ENCODE data around the gene POLRMT.
"Not testable (repeated sequence)": the region's sequence is repeated elsewhere in the genome, so short reads cannot be mapped to it uniquely, and the experiment has no call there.

The POLRMT gene

GRCh38 chr19:590750-591098 is 42.6 kb downstream of the POLRMT start:
- no peak for DNase-seq

- DNase-seq = no peak
These were observed 43.0 kb downstream of the POLRMT start for GRCh38 chr19:590396-590745.

DNA sequence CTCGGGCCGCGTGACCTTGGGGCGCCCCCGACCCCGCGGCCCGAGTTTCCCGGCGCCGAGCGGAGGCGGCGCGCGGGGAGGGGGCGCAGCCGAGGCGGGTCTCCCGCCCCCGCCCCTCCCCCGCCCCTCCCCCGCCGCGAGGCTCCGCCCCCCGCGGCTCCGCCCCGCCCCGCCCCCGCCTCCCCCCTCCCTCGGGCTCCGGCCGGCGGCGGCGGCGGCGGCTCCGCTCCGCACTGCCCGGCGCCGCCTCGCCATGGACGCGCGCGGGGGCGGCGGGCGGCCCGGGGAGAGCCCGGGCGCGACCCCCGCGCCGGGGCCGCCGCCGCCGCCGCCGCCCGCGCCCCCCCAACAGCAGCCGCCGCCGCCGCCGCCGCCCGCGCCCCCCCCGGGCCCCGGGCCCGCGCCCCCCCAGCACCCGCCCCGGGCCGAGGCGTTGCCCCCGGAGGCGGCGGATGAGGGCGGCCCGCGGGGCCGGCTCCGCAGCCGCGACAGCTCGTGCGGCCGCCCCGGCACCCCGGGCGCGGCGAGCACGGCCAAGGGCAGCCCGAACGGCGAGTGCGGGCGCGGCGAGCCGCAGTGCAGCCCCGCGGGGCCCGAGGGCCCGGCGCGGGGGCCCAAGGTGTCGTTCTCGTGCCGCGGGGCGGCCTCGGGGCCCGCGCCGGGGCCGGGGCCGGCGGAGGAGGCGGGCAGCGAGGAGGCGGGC is 43.5 kb downstream of the POLRMT start, which contains the start of gene HCN2:
HCN2 (plus strand) TSS at position 189 of the 703 bp plus-strand sequence; CDS start at position 254, 65 bp downstream.
- DNase-seq = no peak

DNA sequence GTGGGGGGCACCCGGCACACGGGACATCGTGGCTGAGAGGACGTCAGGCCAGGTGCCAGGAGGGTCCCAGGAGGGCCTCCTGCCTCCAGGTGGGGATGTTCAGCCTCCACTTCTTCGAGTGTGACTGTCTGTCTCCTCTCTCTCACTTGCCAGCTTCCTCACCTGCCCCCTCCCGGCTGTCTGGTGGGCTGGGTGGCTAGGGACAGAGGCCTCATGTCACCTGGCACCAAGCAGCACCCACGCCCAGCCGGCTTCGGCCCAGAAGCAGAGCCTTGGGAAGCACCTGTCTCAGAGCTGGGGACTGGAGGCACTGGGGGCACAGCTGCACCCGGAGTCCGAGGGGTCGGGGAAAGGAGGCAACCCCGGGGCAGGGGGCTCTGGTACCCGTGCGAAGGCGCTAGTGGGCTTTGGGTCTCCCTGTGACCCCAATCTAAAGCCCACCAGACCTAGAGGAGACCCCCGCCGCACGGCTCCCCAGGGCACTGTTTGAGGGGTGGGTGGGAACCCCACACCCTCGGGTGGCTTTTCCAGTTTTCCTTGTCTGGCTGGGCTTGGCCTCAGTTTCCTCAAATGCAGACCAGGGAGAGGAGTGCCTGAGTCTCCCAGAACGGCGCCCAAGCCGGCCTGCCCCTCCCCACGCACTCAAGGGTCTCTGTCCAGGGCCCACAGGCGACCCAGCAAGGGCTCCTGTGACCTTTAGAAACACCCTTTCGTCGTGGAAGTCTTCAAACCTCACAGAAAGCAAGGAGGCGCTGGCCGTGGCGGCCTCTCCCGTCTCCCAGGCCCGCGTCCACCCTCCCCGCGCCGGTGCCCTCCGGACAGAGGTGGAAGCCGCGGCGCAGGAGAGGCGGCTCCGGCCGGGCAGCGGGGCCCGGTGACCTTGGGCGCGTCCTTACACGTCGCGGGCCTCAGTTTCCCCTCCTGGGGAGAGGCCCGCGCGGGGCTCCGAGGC is 44.3 kb downstream of the POLRMT start:
- no peak for DNase-seq

GRCh38 chr19:588093-588740 is 45.1 kb downstream of the POLRMT start:
- DNase-seq = peak in 1 of 4 experiments; percentile 22

DNA sequence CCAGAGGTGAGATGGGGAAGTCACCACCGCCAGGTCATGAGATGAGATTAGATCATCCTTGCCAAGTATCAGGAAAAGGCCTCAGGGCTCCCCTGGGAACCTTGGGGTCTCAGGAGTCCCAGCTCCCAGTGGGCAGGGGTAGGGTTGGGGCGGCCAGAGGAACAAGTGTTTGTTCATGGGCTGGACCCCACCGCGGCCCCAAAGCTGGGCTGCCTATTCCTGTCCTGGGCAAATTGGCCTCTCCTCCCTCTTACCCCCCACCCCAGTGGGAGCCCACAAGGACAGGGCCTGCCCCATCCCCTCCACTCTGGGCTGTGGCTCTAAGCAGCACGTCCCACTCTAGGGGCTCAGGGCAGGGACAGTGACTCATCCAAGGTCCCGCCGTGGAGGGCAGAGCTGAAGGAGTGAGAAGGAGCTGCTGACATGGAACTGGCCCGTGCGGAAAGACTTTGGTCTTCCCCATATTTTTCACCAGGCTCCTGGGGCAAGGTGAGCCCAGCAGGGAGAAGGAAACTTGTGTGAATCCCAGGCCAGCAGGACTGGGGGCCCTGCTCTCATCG is 47.7 kb downstream of the POLRMT start:
- DNase-seq = no peak

DNA sequence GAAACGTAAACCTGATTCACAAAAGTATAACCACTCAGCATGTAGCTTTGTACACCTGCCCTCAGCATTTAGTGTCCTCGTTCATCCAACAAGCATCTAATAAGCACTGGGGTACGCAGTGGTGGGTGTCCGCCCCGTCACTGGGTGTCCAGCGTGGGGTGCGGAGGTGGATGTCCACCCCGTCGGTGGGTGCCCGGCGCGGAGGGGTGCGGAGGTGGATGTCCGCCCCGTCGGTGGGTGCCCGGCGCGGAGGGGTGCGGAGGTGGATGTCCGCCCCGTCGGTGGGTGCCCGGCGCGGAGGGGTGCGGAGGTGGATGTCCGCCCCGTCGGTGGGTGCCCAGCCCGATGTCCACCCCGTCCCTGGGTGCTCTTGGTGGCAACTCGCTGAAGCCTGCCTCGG is 48.2 kb downstream of the POLRMT start:
- not testable (repeated sequence) for DNase-seq

GRCh38 chr19:584240-585001 is 48.9 kb downstream of the POLRMT start:
- DNase-seq = peak; percentile 22 to 60 (median 56)

DNA sequence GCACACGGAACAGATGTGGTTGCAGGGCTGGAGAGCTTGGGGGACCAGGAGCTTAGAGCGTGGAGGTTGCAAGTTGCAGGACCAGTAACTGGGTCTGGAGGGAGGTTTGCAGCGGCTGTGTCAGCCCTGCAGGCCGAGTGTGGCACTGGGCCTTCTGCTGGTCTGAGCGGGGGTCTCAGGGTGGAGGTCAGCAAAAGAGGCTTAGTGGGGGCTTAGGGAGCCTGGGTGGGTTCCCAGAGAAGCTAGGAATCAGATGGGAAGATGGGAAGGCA is 49.4 kb downstream of the POLRMT start:
- no peak for DNase-seq

GRCh38 chr19:583198-583967 is 50.0 kb downstream of the POLRMT start:
- DNase-seq = no peak

DNA sequence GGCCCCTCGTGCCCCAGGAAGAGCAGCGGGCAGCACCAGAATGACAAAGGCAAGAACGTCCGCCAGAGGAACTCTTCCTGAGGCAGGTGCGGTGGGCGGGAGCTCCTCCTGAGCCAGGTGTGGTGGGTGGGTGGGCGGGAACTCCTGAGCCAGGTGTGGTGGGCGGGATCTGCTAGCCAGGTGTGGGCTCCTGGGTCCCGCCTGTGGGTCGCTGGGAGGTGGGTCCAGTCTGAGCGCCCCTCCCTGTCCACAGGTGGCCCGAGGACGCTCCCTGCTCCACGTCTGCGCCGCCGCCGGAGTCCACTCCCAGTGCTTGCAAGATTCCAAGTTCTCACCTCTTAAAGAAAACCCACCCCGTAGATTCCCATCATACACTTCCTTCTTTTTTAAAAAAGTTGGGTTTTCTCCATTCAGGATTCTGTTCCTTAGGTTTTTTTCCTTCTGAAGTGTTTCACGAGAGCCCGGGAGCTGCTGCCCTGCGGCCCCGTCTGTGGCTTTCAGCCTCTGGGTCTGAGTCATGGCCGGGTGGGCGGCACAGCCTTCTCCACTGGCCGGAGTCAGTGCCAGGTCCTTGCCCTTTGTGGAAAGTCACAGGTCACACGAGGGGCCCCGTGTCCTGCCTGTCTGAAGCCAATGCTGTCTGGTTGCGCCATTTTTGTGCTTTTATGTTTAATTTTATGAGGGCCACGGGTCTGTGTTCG is 50.7 kb downstream of the POLRMT start:
- no peak for DNase-seq

- no peak for DNase-seq
These were observed 51.8 kb downstream of the POLRMT start for GRCh38 chr19:581399-582111.

DNA sequence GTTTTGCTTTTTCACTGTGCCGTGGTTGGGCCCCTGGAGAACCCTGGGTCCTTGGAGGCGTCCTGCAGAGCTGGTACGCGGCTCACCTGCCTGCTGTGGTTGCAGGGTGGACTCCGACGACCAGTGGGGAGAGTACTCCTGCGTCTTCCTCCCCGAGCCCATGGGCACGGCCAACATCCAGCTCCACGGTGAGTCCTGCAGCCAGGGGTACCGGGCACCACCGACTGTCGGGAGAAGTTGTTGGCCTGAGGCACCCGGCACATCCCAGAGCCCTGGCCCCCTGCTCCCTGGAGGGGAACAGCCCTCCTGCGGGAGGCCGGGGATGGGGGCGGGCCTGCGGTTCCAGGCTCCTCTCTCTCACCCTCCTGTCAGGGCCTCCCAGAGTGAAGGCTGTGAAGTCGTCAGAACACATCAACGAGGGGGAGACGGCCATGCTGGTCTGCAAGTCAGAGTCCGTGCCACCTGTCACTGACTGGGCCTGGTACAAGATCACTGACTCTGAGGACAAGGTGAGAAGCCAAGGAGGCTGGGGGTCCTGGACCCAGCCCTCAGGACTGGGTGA is 53.0 kb downstream of the POLRMT start:
- no peak for DNase-seq

DNA sequence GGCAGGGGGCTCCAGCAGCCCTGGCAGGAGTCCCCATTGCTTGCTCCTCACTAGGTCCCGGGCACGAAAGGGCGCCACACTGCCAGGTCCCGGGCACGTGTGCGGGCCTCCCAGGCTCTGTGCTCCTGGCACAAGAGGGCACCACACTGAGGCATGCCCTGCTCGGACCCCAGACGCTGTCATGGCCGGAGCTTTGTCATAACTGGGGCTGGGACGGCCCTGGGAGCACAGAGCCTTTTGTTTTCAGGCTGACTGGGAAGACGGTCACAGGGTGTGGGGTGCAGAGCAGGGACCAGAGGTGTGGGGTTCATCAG is 53.5 kb downstream of the POLRMT start:
- DNase-seq = no peak

- DNase-seq = no peak
These were observed 54.1 kb downstream of the POLRMT start for GRCh38 chr19:579111-579841.

- no peak for DNase-seq
These were observed 55.6 kb downstream of the POLRMT start for GRCh38 chr19:577439-578392.

- DNase-seq = no peak
These were observed 56.4 kb downstream of the POLRMT start for GRCh38 chr19:576768-577438.
